Gastrocnemius medialis (tissue), 4 donors: Measurements from ENCODE around the gene KPNB1.

Experiments
- CTCF ChIP-seq, 5 experiments: fragments of 450-650 bp in 3 of 5; fragments of 200-600 bp in 2 of 5; sonication (generic) in 2 of 5; IDR thresholded peaks in 4 of 5; conservative IDR thresholded peaks in 1 of 5; 1 replicate in 4 of 5; 2 replicates in 1 of 5; pipeline ENCODE4 v1.5.1; 2016 to 2019; ENCODE audit warnings: antibody characterized with exemption in 5 of 5, mild to moderate bottlenecking in 3 of 5, moderate library complexity in 3 of 5
- POLR2A ChIP-seq, 2 donors: fragments of 450-650 bp; IDR thresholded peaks; one replicate each; pipeline ENCODE4 v1.6.1; 2017; ENCODE audit warnings: antibody characterized with exemption in 2 of 2, mild to moderate bottlenecking in 2 of 2, moderate library complexity in 2 of 2

- no peak for TF ChIP-seq CTCF (IDR thresholded peaks at IDR 0.05 in 4 of 5, conservative IDR thresholded peaks at IDR 0.05 in 1 of 5)
- TF ChIP-seq POLR2A (IDR thresholded peaks at IDR 0.05): no peak
Measured at GRCh38 chr17:47695429-47696376, 46.0 kb downstream of the KPNB1 start.
